MCF 10A (cell line): ENCODE results near the gene BCR. TPM values are rescaled to one million over a fixed set of nuclear protein-coding genes. Genes with fewer than 3 reads are reported as not detected.
A peak's percentile ranks its signal among the peaks of the same experiment; 100 is the strongest.

Experiments used
- BruUV-seq: library from RNA; stranded (reverse); fragments of 400-500 nt; replicated peaks from 2 replicates; lab custom pipeline; 2021; lab: Mats Ljungman, UMichigan
- CTCF ChIA-PET: fragments of 300-600 bp; sonication (Branson Sonifier 250); formaldehyde crosslinking; extraction: SDS; loops from one replicate; lab custom pipeline; 2021; ENCODE audit warnings: antibody characterized with exemption, inconsistent platforms; lab: Yijun Ruan, JAX
- POLR2A ChIA-PET: fragments of 300-600, 350-650 bp; sonication (Branson Sonifier 250); formaldehyde crosslinking; extraction: SDS; loops from one replicate; lab custom pipeline; 2020; ENCODE audit warnings: antibody characterized with exemption, inconsistent platforms; lab: Yijun Ruan, JAX
- DNase-seq: peaks from one replicate; pipeline ENCODE4 v3.0.0-alpha.2; 2018; ENCODE audit not compliant: unreplicated experiment
- H3K27ac Mint-ChIP-seq: one replicate; pipeline ENCODE4 v1.8.0; 2022; ENCODE audit warnings: mild to moderate bottlenecking, low read depth, mixed read lengths; ENCODE audit not compliant: unreplicated experiment
- H3K27me3 Mint-ChIP-seq: one replicate; pipeline ENCODE4 v1.8.0; 2022; ENCODE audit warnings: mixed read lengths; ENCODE audit not compliant: insufficient read depth, unreplicated experiment
- H3K36me3 Mint-ChIP-seq: one replicate; pipeline ENCODE4 v1.8.0; 2022; ENCODE audit warnings: mild to moderate bottlenecking, moderate library complexity, mixed read lengths; ENCODE audit not compliant: insufficient read depth, unreplicated experiment
- H3K4me1 Mint-ChIP-seq: one replicate; pipeline ENCODE4 v1.8.0; 2022; ENCODE audit warnings: mixed read lengths; ENCODE audit not compliant: insufficient read depth, unreplicated experiment
- H3K4me3 Mint-ChIP-seq: one replicate; pipeline ENCODE4 v1.8.0; 2022; ENCODE audit warnings: mild to moderate bottlenecking, moderate library complexity, mixed read lengths; ENCODE audit not compliant: unreplicated experiment
- H3K9me3 Mint-ChIP-seq: one replicate; pipeline ENCODE4 v1.8.0; 2022; ENCODE audit warnings: mixed read lengths; ENCODE audit not compliant: unreplicated experiment
- intact Hi-C: fragments of 100-400 bp; cut with micrococcal nuclease; formaldehyde crosslinking; loops from 2 replicates; pipeline ENCODE4 v1.14.1; 2022
- total RNA-seq: library from RNA; stranded (reverse); gene quantifications from 2 replicates; pipeline ENCODE4 v1.2.3, GENCODE V29; 2022
- TF ChIP-seq, protein P1 (sequence below): fragments of 200-600 bp; IDR thresholded peaks from one replicate; pipeline ENCODE4 v1.8.0; 2022; ENCODE audit warnings: antibody characterized with exemption, mild to moderate bottlenecking; ENCODE audit not compliant: unreplicated experiment

Gene BCR
- total RNA-seq, 1 experiment from 2014 or later = 77.9 TPM

DNA sequence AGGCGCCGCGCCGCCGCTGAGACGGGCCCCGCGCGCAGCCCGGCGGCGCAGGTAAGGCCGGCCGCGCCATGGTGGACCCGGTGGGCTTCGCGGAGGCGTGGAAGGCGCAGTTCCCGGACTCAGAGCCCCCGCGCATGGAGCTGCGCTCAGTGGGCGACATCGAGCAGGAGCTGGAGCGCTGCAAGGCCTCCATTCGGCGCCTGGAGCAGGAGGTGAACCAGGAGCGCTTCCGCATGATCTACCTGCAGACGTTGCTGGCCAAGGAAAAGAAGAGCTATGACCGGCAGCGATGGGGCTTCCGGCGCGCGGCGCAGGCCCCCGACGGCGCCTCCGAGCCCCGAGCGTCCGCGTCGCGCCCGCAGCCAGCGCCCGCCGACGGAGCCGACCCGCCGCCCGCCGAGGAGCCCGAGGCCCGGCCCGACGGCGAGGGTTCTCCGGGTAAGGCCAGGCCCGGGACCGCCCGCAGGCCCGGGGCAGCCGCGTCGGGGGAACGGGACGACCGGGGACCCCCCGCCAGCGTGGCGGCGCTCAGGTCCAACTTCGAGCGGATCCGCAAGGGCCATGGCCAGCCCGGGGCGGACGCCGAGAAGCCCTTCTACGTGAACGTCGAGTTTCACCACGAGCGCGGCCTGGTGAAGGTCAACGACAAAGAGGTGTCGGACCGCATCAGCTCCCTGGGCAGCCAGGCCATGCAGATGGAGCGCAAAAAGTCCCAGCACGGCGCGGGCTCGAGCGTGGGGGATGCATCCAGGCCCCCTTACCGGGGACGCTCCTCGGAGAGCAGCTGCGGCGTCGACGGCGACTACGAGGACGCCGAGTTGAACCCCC lies 798 bp downstream of the BCR start:
- ChIA-PET CTCF (interaction anchor here (0.6 to 5.7 kb wide), 12 partner anchors 20 to 109 kb away, joined by 3 to 77 read pairs (median 3); no protein-coding TSS in a partner anchor), POLR2A (interaction anchor here (0.5 to 5.1 kb wide), 9 partner anchors 13 to 1124 kb away, joined by 3 to 53 read pairs (median 4); no protein-coding TSS in a partner anchor)
- no TSS peak for BruUV-seq
- TF ChIP-seq, protein P1, sequence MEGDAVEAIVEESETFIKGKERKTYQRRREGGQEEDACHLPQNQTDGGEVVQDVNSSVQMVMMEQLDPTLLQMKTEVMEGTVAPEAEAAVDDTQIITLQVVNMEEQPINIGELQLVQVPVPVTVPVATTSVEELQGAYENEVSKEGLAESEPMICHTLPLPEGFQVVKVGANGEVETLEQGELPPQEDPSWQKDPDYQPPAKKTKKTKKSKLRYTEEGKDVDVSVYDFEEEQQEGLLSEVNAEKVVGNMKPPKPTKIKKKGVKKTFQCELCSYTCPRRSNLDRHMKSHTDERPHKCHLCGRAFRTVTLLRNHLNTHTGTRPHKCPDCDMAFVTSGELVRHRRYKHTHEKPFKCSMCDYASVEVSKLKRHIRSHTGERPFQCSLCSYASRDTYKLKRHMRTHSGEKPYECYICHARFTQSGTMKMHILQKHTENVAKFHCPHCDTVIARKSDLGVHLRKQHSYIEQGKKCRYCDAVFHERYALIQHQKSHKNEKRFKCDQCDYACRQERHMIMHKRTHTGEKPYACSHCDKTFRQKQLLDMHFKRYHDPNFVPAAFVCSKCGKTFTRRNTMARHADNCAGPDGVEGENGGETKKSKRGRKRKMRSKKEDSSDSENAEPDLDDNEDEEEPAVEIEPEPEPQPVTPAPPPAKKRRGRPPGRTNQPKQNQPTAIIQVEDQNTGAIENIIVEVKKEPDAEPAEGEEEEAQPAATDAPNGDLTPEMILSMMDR = no peak
- intact Hi-C loops = loop anchor here (5.0 kb wide), 1 partner anchor 46 kb away; no protein-coding TSS in a partner anchor
- Mint-ChIP-seq H3K27me3 (no peaks in the 10 kb centered on the region), H3K27ac (no peak overlapping the region), H3K4me1 (peaks cover 46% of the 10 kb centered on the region), H3K36me3 (peaks cover 14% of the 10 kb centered on the region), H3K4me3 (peak overlapping the region; percentile 73), H3K9me3 (peaks cover 7% of the 10 kb centered on the region)
- peak; percentile 24 for DNase-seq

DNA sequence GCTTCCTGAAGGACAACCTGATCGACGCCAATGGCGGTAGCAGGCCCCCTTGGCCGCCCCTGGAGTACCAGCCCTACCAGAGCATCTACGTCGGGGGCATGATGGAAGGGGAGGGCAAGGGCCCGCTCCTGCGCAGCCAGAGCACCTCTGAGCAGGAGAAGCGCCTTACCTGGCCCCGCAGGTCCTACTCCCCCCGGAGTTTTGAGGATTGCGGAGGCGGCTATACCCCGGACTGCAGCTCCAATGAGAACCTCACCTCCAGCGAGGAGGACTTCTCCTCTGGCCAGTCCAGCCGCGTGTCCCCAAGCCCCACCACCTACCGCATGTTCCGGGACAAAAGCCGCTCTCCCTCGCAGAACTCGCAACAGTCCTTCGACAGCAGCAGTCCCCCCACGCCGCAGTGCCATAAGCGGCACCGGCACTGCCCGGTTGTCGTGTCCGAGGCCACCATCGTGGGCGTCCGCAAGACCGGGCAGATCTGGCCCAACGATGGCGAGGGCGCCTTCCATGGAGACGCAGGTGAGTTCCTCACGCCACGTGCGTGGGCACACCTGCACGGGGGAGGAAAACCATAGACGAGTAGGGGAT lies 1.5 kb downstream of the BCR start:
- CTCF ChIA-PET = interaction anchor here (0.9 to 2.0 kb wide), 4 partner anchors 28 to 108 kb away, joined by 3 to 6 read pairs (median 4); no protein-coding TSS in a partner anchor
- POLR2A ChIA-PET = interaction anchor here (2.1 to 5.1 kb wide), 3 partner anchors 45 to 100 kb away, joined by 13 to 53 read pairs (median 32); no protein-coding TSS in a partner anchor
- DNase-seq = no peak
- Mint-ChIP-seq H3K4me3 (peak overlapping the region; percentile 73), H3K4me1 (peaks cover 46% of the 10 kb centered on the region), H3K27ac (no peak overlapping the region), H3K36me3 (peaks cover 14% of the 10 kb centered on the region), H3K9me3 (no peaks in the 10 kb centered on the region), H3K27me3 (no peaks in the 10 kb centered on the region)
- no TSS peak for BruUV-seq
- intact Hi-C loops = loop anchor here (2.0 to 5.0 kb wide), 3 partner anchors 45 to 75 kb away; no protein-coding TSS in a partner anchor
- TF ChIP-seq, protein P1 = no peak

DNA sequence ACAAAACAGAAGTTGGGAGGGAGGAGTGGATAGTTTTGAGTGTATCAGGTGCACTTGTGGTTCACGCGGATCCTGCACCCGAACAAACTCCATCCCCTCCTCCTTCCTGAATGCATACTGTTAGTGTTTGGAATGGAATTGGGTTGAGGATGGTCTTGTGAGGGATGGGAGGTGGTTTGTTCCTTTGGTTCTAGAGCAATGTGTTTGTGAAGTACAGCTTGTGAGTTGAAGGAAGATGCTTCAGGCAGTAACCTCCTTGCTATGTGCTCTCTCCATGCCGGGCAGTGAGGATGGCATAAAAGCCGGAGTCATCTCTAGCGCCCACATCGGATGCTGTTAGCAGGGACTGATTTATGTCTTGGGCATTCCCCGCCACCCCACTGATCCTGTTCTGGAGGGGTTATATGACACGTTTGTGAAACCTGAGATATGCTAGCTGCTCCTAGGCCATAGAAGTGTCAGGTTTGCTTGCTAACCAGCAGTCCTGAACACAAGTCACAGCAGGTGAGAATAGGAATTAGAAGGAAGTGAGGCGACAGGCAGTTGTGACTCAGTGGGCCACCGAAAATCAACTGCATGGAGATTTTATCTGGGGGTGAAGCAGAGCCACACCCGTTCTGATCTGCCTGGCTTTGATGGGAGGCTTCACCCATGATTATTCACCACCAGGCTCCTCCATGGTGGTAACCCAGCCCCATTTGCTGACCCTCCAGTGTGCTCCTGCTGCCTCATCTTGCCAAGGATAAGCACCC lies 2.2 kb downstream of the BCR start:
- H3K27me3 Mint-ChIP-seq = no peaks in the 10 kb centered on the region
- peaks cover 46% of the 10 kb centered on the region for H3K4me1 Mint-ChIP-seq
- POLR2A ChIA-PET = interaction anchor here (0.9 to 5.1 kb wide), 3 partner anchors 34 to 100 kb away, joined by 3 to 53 read pairs (median 5); no protein-coding TSS in a partner anchor
- H3K4me3 Mint-ChIP-seq = peak overlapping the region; percentile 73
- peak; percentile 82 for DNase-seq
- no peaks in the 10 kb centered on the region for H3K9me3 Mint-ChIP-seq
- BruUV-seq = TSS peak; percentile 34
- intact Hi-C loops = loop anchor here (2.0 to 5.0 kb wide), 3 partner anchors 45 to 74 kb away; no protein-coding TSS in a partner anchor
- CTCF ChIA-PET = interaction anchor here (0.7 to 2.0 kb wide), 4 partner anchors 8 to 108 kb away, joined by 3 to 6 read pairs (median 4); no protein-coding TSS in a partner anchor
- TF ChIP-seq, protein P1 = no peak
- peaks cover 14% of the 10 kb centered on the region for H3K36me3 Mint-ChIP-seq
- peak overlapping the region; percentile 33 for H3K27ac Mint-ChIP-seq
